Activated CD4-positive, alpha-beta T cell treated with anti-CD3 and anti-CD28 coated beads for 48 hours (primary cell): ENCODE measurements around the gene FBXO11.

Experiments used
- DNase-seq: peaks from one replicate; pipeline ENCODE4 v3.0.0-alpha.2; 2020

Gene FBXO11

DNA sequence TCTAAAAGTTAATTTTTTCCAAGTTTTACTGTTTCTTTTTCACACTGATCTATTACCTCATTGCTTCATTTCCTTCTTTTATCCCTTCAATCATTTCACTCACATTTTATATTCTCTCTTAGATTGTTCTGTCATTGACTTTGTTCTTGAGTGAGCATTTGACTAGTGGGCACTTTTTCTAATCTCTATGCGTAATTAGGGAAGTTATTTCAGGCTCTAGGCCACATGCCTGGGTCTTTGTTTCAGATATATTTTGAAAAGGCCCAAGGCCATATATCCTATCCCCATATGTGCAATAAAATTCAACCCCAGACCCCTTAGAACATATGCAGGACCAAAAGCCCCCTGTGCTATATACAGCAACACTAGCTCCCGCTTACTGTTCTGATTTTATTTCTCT, 62.1 kb downstream of the FBXO11 start:
- DNase-seq: no peak

DNA sequence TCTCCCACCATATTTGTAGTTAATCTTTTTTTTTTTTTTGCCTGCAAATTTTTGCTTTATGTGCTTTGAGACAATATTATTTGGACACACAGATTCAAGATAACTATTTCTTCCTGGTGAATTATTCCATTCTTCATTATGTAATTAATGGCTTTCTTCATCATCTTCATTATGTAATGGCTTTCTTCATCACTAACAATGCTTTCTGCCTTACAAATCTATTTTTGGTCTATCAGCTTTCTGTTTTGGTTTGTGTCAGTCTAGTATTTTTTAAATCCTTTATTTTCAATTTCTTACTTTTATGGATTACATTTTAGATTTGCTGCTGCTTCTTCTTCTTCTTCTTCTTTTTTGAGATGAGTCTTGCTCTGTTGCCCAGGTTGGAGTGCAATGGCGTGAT, 62.9 kb downstream of the FBXO11 start:
- no peak for DNase-seq

DNA sequence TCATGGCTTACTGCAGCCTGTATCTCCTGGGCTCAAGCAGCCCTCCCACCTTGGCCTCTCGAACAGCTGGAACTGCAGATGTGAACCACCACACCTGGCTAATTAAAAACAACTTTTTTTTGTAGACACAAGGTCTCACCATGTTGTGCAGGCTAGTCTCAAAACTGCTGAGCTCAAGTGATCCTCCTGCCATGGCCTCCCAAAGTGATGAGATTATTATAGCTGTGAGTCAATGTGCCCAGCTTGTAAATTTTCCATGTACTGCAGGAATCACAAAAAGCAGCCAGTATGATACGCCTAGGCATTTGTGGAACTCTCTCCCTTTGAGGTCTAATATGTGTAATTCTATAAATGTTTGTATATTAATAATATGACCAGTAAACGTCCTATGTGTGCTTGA, 63.5 kb downstream of the FBXO11 start:
- DNase-seq: no peak

DNA sequence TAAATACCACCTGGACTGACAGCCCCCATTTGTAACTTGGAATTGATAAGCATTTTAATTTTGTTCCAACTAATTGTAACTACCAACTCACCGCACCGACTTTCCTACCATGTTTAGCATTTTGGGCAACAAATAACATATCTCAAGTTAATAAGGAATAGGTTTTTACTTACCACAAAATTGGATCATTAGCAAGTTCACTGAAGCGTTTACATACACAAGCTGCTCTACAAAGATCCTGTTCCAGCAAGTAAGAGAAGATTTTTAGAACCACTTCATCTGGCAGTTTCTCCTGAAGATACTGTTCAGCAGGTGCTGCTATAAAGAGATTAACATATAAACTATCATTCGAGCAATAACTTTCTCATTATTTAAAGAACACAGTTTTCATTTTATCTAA, 67.6 kb downstream of the FBXO11 start:
- DNase-seq: no peak

DNA sequence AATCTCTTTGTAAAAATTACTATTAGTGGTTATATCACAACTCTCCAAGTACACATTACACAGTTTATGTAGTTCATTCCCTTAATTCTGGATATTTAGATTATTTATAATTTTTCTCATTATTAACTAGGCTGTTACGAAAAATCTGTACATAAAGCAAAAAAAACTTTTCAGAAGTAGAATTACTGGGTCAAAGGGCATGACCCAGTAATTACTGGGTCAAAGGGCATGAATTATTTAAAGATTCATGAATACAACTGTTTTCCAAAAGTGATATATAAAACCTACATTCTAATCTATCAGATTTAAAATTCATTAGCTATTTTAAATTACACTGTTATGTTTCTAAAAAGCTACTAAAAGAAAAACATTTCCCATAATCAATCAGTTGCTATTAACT, 68.0 kb downstream of the FBXO11 start:
- DNase-seq: no peak

DNA sequence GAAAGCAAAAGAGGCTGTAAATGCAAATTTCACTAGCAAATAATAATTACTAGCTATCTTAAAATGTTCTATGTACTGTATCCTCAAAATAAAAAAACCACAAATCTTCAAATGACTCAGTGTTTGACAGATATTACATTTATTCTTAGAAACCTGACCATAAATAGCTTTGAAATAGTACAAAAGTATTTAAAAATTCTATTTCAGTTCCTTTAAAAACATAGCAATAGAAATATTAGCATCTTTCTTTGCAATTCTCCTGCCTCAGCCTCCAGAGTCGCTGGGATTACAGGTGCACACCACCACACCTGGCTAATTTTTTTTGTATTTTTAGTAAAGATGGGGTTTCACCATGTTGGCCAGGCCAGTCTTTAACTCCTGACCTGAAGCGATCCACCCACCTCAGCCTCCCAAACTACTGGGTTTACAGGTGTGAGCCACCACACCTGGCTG, 72.8 kb downstream of the FBXO11 start:
- no peak for DNase-seq

DNA sequence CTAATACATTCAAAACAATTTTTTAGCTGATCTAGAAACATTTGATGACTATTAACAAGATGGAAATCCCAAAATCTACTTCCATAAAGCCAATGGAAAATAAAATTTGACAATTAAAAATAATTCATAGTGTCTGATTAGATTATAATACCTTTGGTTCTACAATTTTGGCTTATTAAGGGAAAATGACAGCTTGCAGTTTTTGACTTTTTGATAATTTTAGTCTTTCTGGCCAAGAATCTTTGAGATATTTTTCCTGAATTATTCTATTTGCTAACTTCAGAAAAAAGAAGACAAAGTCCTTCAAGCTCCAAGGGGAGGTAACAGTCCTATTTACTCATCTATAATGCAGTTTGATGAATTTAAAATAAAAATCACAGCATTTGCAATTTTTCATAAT, 83.8 kb downstream of the FBXO11 start:
- no peak for DNase-seq

DNA sequence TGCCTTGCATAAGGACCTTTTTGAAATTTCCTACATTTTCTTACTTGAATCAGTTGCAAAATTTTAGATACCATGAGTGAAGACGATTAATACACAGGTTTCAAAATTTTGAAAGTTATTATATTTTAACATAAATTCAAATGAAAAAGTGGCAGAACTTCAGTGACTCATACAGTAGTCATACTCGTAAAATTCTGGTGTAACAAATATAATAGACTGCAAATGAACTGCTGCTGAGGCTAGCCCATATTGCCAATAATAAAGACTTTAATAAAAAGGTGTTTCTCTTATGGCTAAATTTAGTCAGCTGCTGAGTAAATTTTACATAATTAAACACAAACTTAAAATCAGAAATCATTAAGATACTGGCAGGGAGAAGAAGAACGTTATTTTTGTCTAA, 86.5 kb downstream of the FBXO11 start:
- no peak for DNase-seq

DNA sequence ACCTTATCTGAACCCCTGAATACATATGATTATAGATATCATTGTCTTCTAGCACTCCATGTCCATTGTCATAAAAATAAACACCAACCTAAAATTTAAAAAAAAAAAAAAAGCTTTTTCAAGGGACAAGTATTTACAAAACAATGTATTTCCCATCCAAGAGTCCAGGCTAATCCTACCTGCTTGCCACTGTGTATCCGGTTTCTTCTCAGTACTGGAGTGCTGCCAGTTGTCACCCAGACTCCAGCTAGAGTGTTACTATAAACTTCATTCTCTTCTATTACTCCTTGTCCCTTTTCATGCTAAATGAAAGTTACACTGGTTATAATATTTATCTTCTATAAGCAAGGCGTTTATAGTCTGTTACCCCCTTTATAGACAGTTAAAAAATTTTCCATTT, 87.5 kb downstream of the FBXO11 start:
- no peak for DNase-seq

DNA sequence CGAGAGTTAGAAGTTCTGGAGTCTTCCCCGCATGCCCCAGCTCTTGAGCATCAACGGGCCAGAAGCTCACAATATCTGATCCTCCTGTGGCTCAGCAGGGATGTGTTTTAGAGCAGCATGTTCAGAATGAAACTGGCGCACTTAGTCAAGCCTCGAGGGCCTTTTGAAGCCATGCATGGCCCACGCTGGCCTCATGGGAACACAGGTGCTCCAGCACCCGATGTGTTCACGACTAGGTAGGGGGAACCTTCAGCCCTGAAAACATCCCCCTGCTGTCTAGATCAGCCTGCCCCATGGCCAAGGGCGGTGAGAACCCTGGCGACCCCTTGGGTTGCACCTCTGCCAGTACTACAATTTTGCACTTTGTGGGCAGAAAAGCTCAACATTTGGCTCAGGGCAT, 90.5 kb downstream of the FBXO11 start:
- DNase-seq: no peak

DNA sequence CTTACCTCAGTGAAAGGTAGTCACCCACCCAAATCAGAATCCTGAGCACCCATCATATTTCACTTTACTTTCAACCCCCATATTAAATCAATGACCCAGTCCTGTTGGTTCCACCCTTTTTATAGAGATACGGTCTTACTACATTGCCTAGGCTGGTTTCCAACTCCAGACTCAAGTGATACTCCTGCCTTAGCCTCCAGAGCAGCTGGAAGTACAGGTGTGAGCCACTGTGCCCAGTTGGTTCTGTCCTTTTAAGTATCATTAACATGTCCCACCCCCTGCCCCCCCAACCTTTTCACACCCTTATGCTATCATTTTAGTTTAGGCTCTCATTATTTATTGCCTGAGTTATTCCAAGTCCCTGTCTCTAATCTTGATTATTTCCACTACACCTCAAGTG, 94.6 kb downstream of the FBXO11 start:
- DNase-seq: no peak

DNA sequence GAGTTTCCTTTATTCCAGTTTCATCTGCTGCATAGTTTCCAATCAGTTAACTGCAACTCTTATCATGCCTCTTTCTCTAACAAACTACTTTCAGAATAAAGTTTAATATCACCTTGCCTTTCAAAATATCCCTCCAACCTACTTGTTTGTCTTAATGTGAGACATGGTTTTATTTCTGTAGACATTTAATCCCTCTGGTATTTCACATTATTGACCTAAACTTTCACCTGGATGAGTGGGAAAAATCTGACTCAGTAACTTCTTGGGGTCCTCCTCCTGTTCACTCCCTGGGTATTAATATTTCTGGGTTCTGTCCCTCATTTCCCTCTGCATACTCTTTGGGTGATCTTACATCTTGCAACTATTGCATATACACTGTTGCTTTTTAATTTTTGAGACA, 95.4 kb downstream of the FBXO11 start:
- no peak for DNase-seq

DNA sequence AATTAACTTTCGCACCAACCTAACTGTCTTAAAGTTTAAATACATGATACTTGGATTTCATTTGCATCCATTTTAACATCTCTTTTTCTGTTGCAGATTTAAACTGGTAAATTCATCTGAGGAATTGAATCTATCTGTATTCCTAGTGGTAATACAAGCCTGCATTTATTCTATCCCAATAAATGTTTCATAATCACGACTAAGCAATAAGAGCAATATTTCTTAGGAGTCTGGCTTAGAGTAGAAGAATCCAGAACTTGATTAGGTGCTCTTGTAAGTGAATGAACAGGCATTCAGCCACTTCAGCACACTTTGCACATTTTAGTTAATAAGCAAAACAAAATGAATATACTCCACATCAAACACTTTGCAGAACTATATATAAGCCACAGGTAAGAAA, 96.4 kb downstream of the FBXO11 start:
- DNase-seq: no peak

DNA sequence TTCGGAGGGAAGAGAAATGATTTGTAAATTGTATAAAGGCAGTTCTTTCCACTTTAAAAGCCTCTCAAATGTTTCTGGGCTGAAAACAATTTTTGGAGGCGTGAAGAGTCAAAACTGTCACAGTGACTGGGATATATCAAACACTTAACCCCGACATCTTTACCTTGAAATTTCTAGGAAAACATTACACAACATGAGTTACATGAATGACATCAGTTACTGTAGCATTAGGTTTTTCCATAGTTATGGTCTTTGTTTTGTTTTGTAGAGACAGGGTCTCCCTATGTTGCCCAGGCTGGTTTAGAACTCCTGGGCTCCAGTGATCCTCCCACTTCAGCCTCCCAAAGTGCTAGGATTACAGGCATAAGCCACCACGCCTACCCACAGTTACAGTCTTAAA, 97.7 kb downstream of the FBXO11 start:
- no peak for DNase-seq

DNA sequence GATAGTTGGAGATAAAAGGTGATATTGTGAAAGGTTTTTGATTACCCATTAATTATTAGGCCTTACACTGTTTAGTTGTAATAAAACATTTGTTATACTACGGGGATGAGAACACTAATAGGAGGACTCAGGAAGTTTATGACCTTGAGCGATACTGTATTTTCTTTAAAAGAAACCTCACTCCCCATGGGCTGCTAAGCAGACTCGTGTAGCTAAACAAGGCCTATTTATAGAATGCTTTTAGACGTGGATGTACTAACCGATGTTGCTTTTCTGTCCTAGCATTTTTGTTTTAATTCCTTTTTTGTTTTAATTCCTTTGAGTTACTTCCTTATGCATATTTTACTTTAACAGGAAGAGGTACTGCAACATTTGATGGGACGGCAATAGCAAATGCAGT, 100.4 kb downstream of the FBXO11 start:
- no peak for DNase-seq

DNA sequence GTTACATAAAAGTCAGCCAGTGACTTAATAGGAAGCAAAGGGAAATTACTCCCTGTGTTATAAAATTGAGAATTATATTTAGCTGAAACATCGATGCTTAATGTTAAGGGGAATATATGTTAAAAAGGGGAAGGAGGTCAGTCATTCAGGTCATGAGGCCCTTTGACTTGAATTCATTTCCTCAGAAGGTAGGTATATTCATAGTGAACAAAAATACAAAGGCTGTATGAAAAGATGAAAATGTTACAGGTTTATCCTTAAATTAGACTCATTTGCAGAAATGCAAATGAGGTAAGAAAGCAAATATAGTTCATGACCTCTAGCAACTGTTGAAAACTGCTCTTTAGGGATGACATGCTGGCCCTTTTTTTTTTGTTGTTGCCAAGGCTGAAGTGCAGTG, 102.5 kb downstream of the FBXO11 start:
- DNase-seq: no peak

DNA sequence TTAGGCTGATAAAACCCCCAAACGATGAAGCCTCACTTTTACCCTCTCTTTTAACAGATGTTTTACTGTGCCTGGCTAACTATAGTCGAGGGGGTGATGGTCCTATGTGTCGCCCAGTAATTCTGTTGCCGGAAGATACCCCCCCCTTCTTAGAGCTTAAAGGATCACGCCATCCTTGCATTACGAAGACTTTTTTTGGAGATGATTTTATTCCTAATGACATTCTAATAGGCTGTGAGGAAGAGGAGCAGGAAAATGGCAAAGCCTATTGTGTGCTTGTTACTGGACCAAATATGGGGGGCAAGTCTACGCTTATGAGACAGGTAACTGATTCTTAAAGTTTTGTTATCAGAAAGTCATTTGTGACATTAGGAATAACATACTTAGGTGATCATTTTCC, 102.9 kb downstream of the FBXO11 start:
- DNase-seq: no peak

DNA sequence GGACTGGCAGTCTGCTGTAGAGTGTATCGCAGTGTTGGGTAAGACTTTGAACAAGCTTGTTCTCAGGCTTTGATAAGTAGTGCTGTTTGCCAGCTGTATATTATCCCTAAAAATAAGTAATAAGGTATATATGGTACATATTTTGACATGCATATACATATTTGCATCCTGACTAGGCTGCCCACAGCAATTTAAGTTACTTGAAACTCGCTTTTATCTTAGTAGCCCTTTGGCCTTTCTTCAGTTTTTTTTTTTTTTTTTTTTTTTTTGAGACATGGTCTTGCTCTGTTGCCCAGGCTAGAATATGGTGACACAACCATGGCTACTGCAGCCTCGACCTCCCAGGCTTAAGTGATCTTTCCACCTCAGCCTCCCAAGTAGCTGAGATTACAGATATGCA, 105.2 kb downstream of the FBXO11 start:
- no peak for DNase-seq

DNA sequence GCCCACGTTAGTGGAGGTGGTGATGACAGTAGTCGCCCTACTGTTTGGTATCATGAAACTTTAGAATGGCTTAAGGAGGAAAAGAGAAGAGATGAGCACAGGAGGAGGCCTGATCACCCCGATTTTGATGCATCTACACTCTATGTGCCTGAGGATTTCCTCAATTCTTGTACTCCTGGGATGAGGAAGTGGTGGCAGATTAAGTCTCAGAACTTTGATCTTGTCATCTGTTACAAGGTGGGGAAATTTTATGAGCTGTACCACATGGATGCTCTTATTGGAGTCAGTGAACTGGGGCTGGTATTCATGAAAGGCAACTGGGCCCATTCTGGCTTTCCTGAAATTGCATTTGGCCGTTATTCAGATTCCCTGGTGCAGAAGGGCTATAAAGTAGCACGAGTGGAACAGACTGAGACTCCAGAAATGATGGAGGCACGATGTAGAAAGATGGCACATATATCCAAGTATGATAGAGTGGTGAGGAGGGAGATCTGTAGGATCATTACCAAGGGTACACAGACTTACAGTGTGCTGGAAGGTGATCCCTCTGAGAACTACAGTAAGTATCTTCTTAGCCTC, 107.2 kb downstream of the FBXO11 start:
- DNase-seq: no peak

DNA sequence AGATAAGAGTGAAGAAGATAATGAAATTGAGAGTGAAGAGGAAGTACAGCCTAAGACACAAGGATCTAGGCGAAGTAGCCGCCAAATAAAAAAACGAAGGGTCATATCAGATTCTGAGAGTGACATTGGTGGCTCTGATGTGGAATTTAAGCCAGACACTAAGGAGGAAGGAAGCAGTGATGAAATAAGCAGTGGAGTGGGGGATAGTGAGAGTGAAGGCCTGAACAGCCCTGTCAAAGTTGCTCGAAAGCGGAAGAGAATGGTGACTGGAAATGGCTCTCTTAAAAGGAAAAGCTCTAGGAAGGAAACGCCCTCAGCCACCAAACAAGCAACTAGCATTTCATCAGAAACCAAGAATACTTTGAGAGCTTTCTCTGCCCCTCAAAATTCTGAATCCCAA, 107.7 kb downstream of the FBXO11 start:
- DNase-seq: no peak

DNA sequence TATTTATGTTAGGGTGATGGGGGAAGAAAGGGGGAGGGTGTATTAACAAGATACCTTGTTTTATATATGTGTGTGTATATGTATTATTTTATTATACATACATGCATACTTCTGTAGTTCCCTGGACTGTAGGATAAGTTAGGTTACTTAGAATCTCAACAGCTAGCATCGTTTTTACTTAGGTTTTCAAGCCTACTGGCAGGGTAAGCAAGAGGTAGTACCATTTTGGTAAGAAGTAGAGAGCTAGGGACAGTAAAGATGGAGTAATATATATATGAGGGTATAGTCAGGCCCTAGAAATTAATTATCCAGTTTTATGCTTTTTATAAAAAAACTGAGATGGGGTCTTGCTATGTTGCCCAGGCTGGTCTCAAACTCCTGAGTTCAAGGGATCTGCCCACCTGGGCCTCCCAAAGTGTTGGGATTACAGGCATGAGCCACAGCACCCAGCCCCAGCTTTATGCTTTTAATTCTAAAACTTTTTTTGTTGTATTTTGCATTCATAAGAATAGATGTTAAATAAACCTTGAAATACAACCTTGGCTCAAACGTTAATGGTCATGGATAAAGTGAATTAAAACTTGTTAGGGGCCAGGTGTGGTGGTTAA, 110.1 kb downstream of the FBXO11 start:
- no peak for DNase-seq

DNA sequence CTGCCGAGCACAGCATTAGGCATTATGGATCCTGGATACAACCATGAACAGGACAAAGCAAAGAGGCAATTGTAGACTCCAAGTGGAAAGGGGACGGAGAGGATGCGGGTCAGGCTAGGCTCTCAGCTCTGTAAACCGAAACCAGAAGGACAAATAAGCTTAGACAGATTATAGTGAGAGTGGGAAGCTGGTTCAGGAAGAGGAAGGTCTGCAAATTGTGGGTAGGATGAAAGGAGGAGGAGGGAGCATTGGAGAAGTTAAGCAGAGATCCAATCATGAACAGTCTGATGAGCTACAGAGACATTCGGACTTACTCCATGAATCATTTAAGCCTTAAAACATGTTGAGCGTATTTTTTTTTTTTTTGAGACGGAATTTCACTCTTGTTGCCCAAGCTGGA, 120.3 kb downstream of the FBXO11 start:
- DNase-seq: no peak

DNA sequence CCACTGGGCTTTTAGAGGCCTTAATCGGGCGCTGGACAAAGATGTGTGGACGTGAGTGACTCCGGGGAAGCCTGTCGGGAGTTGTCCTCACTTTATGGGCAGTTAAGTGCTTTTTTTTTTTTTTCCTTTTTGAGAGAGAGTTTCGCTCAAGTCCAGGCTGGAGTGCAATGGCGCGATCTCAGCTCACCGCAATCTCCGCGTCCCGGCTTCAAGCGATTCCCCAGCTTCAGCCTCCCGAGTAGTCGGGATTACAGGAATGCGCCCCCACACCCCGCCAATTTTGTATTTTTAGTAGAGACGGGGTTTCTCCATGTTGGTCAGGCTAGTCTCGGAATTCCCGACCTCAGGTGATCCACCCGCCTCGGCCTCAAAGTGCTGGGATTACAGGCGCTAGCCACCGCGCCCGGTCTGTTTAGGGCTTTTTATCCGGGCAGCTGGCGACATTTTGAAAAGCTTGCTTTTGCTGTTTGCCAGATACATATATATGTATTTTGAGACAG, 121.9 kb downstream of the FBXO11 start:
- DNase-seq: no peak

DNA sequence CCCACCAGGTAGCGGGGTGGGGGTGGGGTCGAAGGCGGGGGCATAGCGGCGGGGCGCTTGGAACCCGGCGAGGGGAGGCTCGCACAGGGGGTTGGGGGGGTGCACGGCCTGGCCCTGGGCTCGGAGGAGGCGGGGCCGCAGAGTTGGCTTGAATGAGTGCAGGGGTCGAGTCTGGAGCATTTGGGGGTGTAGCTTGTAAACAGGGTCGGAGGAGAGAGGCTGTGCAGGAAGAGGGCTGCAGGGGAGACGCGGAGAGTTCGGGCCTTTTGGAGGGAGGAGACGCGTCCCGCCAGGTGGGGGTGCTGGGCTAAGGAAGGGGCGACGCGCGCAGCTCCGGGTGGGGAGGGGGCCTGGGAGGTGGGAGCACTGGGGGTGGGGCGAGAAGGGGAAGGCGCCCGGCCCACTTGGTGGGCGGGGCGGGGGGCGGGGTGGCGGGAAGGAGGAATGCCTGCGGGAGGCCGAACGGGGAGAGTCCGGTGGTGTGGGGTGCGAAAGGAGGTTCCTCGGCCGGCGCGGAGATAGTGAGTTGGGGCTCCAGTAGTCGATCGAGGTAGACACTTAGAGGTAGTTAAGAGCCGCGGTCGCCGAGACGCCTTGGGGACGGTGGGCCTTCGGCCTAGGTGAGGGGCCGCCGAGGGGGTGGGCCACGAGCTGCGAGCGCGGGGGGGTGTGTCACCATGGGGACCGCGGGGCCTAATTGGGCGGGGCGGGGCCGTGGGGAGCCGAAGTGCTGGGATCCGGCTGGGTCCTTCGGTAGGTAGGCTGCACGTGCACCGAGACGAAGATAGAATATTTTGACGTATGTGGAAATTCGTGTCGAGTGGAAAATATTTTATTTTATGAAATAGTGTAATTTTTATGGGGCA, 122.6 kb downstream of the FBXO11 start:
- peak; percentile 77 for DNase-seq
